ENCODE measurements around the gene MKI67.
"Not testable (repeated sequence)": the region's sequence is repeated elsewhere in the genome, so short reads cannot be mapped to it uniquely, and the experiment has no call there.

MKI67 gene

DNA sequence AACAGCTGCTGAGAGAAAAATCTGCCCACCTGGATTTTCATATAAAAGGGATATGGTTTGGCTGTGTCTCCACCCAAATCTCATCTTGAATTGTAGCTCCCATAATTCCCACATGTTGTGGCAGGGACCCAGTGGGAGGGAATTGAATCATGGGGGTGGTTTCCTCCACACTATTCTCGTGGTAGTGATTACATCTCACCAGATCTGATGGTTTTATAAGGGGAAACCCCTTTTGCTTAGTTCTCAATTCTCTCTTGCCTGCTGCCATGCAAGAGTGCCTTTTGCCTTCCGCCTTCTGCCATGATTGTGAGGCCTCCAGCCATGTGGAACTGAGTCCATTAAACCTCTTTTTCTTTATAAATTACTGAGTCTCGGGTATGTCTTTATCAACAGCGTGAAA, 20.8 kb upstream of the MKI67 start:
- TF ChIP-seq, protein P1, sequence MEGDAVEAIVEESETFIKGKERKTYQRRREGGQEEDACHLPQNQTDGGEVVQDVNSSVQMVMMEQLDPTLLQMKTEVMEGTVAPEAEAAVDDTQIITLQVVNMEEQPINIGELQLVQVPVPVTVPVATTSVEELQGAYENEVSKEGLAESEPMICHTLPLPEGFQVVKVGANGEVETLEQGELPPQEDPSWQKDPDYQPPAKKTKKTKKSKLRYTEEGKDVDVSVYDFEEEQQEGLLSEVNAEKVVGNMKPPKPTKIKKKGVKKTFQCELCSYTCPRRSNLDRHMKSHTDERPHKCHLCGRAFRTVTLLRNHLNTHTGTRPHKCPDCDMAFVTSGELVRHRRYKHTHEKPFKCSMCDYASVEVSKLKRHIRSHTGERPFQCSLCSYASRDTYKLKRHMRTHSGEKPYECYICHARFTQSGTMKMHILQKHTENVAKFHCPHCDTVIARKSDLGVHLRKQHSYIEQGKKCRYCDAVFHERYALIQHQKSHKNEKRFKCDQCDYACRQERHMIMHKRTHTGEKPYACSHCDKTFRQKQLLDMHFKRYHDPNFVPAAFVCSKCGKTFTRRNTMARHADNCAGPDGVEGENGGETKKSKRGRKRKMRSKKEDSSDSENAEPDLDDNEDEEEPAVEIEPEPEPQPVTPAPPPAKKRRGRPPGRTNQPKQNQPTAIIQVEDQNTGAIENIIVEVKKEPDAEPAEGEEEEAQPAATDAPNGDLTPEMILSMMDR (conservative IDR thresholded peaks at IDR 0.05; ENCODE audit: low read depth, low read length): no peak
- no peak overlapping the region for H2AFZ ChIP-seq (ENCODE audit: low read depth)
- no peak overlapping the region for H3K4me2 ChIP-seq

GRCh38 chr10:128144547-128144946, 18.3 kb upstream of the MKI67 start:
- H3K4me1 ChIP-seq (ENCODE audit: low read depth, poor library complexity, severe bottlenecking): peaks cover 15% of the 10 kb centered on the region
- no peak overlapping the region for H3K9ac ChIP-seq
- H4K20me1 ChIP-seq (ENCODE audit: insufficient read depth): no peaks in the 10 kb centered on the region
- TF ChIP-seq, protein P1 (conservative IDR thresholded peaks at IDR 0.05; ENCODE audit: low read depth, low read length): no peak
- H3K36me3 ChIP-seq (ENCODE audit: insufficient read depth): no peaks in the 10 kb centered on the region
- H3K79me2 ChIP-seq (ENCODE audit: insufficient read depth, low read depth): no peaks in the 10 kb centered on the region
- H2AFZ ChIP-seq (ENCODE audit: low read depth): no peak overlapping the region
- H3K4me3 ChIP-seq (IDR thresholded peaks at IDR 0.05; ENCODE audit: insufficient read depth, low read depth, low read length): no peak overlapping the region
- no peak overlapping the region for H3K4me2 ChIP-seq
- H3K27me3 ChIP-seq (ENCODE audit: insufficient read depth, low read depth): no peaks in the 10 kb centered on the region
- H3K27ac ChIP-seq: no peak overlapping the region

More for the DNA sequence above, 20.8 kb upstream of the MKI67 start:
- no peak overlapping the region for H3K27ac ChIP-seq
- H3K9ac ChIP-seq: no peak overlapping the region
- H3K4me3 ChIP-seq (IDR thresholded peaks at IDR 0.05; ENCODE audit: insufficient read depth, low read depth, low read length): no peak overlapping the region
- peaks cover 15% of the 10 kb centered on the region for H3K4me1 ChIP-seq (ENCODE audit: low read depth, poor library complexity, severe bottlenecking)
- H3K27me3 ChIP-seq (ENCODE audit: insufficient read depth, low read depth): no peaks in the 10 kb centered on the region
- no peaks in the 10 kb centered on the region for H3K36me3 ChIP-seq (ENCODE audit: insufficient read depth)
- no peaks in the 10 kb centered on the region for H4K20me1 ChIP-seq (ENCODE audit: insufficient read depth)
- H3K79me2 ChIP-seq (ENCODE audit: insufficient read depth, low read depth): no peaks in the 10 kb centered on the region

- H3K4me2 ChIP-seq: no peak overlapping the region
- H3K4me1 ChIP-seq (ENCODE audit: low read depth, poor library complexity, severe bottlenecking): peaks cover 15% of the 10 kb centered on the region
- no peak overlapping the region for H3K9ac ChIP-seq
- no peak overlapping the region for H3K4me3 ChIP-seq (IDR thresholded peaks at IDR 0.05; ENCODE audit: insufficient read depth, low read depth, low read length)
- TF ChIP-seq, protein P1 (conservative IDR thresholded peaks at IDR 0.05; ENCODE audit: low read depth, low read length): no peak
- no peaks in the 10 kb centered on the region for H3K36me3 ChIP-seq (ENCODE audit: insufficient read depth)
- no peaks in the 10 kb centered on the region for H4K20me1 ChIP-seq (ENCODE audit: insufficient read depth)
- H3K27me3 ChIP-seq (ENCODE audit: insufficient read depth, low read depth): no peaks in the 10 kb centered on the region
- H3K79me2 ChIP-seq (ENCODE audit: insufficient read depth, low read depth): no peaks in the 10 kb centered on the region
- H2AFZ ChIP-seq (ENCODE audit: low read depth): no peak overlapping the region
- no peak overlapping the region for H3K27ac ChIP-seq
These were observed 17.3 kb upstream of the MKI67 start for GRCh38 chr10:128143531-128143930.

DNA sequence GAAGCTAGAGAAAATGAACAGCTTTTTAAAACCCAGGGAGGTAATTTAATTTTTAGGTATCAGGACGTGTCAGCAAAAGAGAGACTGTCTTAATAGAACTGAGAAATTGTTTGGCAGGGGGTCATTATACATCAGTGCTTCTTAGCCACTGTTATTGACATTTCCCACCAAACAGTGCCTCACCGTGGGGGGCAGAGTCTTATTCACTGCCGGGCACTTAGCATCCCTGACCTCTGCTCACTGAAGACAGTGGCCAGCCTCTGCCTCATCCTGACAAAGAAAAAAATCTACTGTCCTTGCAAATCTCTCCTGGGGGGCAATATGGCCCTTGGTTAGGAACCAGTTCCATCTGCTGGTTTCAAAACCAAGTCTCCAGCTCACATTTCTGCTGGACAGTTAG, 14.2 kb upstream of the MKI67 start:
- no peak overlapping the region for H3K9ac ChIP-seq
- TF ChIP-seq, protein P1 (conservative IDR thresholded peaks at IDR 0.05; ENCODE audit: low read depth, low read length): no peak
- no peak overlapping the region for H2AFZ ChIP-seq (ENCODE audit: low read depth)
- H3K4me2 ChIP-seq: no peak overlapping the region
- no peaks in the 10 kb centered on the region for H3K36me3 ChIP-seq (ENCODE audit: insufficient read depth)
- H3K27ac ChIP-seq: no peak overlapping the region
- H3K4me1 ChIP-seq (ENCODE audit: low read depth, poor library complexity, severe bottlenecking): peaks cover 15% of the 10 kb centered on the region
- H3K4me3 ChIP-seq (IDR thresholded peaks at IDR 0.05; ENCODE audit: insufficient read depth, low read depth, low read length): no peak overlapping the region
- no peaks in the 10 kb centered on the region for H4K20me1 ChIP-seq (ENCODE audit: insufficient read depth)
- no peaks in the 10 kb centered on the region for H3K27me3 ChIP-seq (ENCODE audit: insufficient read depth, low read depth)
- H3K79me2 ChIP-seq (ENCODE audit: insufficient read depth, low read depth): no peaks in the 10 kb centered on the region

GRCh38 chr10:128138429-128138828, 12.2 kb upstream of the MKI67 start:
- not testable (repeated sequence) for H3K79me2 ChIP-seq (ENCODE audit: insufficient read depth, low read depth); H3K36me3 ChIP-seq (ENCODE audit: insufficient read depth); H4K20me1 ChIP-seq (ENCODE audit: insufficient read depth)

More at GRCh38 chr10:128138429-128138828, 12.2 kb upstream of the MKI67 start:
- not testable (repeated sequence) for H3K27ac ChIP-seq; H3K9ac ChIP-seq; H3K4me2 ChIP-seq; H3K27me3 ChIP-seq (ENCODE audit: insufficient read depth, low read depth); H3K4me1 ChIP-seq (ENCODE audit: low read depth, poor library complexity, severe bottlenecking); H3K4me3 ChIP-seq (IDR thresholded peaks at IDR 0.05; ENCODE audit: insufficient read depth, low read depth, low read length); H2AFZ ChIP-seq (ENCODE audit: low read depth)
